ENCODE data around the gene POSTN. TPM values are rescaled to one million over a fixed set of nuclear protein-coding genes. Genes with fewer than 3 reads are reported as not detected.

Gene POSTN
- total RNA-seq, 1 donor from 2014 or later: 60.9 TPM

DNA sequence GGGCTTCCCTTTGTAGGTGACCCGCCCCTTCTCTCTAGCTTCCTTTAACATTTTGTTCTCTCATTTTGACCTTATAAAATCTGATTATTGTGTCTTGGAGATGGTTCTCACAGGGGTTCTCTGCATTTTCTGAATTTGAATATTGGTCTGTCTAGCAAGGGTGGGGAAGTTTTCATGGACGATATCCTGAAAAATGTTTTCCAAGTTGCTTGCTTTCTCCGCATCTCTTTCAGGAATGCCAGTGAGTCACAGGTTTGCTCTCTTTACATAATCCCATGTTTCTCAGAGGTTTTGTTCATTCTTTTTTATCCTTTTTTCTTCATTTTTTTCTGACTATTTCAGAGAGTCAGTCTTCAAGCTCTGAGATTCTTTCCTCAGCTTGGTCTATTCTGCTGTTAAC lies 53.6 kb downstream of the POSTN start:
- H3K4me1 ChIP-seq: no peaks in the 10 kb centered on the region
- no peaks in the 10 kb centered on the region for H3K27me3 ChIP-seq
- no peak for DNase-seq (ENCODE audit: extremely low spot score in 2 of 2)
- intact Hi-C loops (cut with DNase I): no loop called here
- no peak overlapping the region for H3K4me3 ChIP-seq
- H3K9me3 ChIP-seq: no peaks in the 10 kb centered on the region
- no peak for TF ChIP-seq POLR2AphosphoS5 (IDR thresholded peaks at IDR 0.05; ENCODE audit: insufficient read depth in 1 of 2, low read depth in 1 of 2)
- TF ChIP-seq POLR2A (IDR thresholded peaks at IDR 0.05): no peak
- TF ChIP-seq, protein P1, sequence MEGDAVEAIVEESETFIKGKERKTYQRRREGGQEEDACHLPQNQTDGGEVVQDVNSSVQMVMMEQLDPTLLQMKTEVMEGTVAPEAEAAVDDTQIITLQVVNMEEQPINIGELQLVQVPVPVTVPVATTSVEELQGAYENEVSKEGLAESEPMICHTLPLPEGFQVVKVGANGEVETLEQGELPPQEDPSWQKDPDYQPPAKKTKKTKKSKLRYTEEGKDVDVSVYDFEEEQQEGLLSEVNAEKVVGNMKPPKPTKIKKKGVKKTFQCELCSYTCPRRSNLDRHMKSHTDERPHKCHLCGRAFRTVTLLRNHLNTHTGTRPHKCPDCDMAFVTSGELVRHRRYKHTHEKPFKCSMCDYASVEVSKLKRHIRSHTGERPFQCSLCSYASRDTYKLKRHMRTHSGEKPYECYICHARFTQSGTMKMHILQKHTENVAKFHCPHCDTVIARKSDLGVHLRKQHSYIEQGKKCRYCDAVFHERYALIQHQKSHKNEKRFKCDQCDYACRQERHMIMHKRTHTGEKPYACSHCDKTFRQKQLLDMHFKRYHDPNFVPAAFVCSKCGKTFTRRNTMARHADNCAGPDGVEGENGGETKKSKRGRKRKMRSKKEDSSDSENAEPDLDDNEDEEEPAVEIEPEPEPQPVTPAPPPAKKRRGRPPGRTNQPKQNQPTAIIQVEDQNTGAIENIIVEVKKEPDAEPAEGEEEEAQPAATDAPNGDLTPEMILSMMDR (IDR thresholded peaks at IDR 0.05): no peak
- no peak overlapping the region for H3K27ac ChIP-seq
- no peaks in the 10 kb centered on the region for H3K36me3 ChIP-seq

DNA sequence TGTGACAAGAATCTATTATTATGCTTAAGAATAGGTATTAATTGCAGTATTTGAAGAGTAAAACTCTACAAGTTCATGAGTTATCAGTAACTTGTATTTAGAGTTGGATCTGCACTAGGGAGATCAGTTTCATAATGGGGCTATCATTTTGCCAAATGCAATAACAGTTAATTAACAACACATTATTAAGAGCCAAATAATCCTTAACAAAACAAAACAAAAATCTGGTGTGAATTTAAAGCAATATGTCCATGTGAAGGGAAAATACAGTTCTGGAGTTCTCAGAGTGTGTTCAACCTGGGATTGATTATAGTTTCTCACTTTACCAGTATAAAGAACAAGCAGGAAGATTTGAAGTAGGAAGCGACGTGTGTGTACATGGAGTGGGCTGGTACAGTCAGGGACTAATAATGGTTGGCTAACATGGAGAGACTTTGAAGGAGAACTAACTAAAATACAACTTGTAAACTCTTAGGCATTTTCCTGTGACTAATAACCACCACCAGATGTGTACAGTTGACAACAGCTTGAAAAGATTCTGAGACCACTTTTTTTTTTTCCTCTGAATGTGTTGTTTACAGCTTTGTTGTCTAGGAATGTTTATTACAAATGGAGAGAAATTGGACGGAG lies 58.5 kb downstream of the POSTN start:
- intact Hi-C loops (cut with DNase I): no loop called here
- H3K9me3 ChIP-seq: no peaks in the 10 kb centered on the region
- DNase-seq (ENCODE audit: extremely low spot score in 2 of 2): no peak
- no peaks in the 10 kb centered on the region for H3K36me3 ChIP-seq
- H3K27me3 ChIP-seq: no peaks in the 10 kb centered on the region
- H3K27ac ChIP-seq: no peak overlapping the region
- TF ChIP-seq, protein P1 (IDR thresholded peaks at IDR 0.05): no peak
- TF ChIP-seq POLR2AphosphoS5 (IDR thresholded peaks at IDR 0.05; ENCODE audit: insufficient read depth in 1 of 2, low read depth in 1 of 2) (no peak), POLR2A (IDR thresholded peaks at IDR 0.05) (no peak)
- H3K4me1 ChIP-seq: no peaks in the 10 kb centered on the region
- no peak overlapping the region for H3K4me3 ChIP-seq

DNA sequence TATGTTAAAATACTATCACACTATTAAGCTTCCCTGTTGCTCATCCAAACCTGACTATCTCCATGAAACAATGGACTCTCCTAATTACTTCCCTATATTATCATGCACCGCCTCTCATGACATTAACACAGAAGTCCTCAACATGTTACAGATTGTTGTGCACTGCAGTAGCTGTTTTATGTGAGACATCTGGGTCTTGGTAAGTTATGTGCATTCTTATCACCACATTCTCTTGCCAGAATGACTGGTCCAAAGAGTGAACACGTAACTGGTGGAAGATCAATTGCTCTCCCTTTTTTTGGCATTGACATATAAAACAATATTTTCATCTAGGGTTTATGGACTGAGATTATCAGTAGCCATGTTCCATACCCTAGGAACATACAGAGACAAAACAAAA lies 59.4 kb downstream of the POSTN start:
- DNase-seq (ENCODE audit: extremely low spot score in 2 of 2): no peak
- Histone ChIP-seq H3K4me3 (no peak overlapping the region), H3K27me3 (no peaks in the 10 kb centered on the region), H3K36me3 (no peaks in the 10 kb centered on the region), H3K4me1 (no peaks in the 10 kb centered on the region), H3K9me3 (no peaks in the 10 kb centered on the region), H3K27ac (no peak overlapping the region)
- intact Hi-C loops (cut with DNase I): no loop called here
- TF ChIP-seq POLR2AphosphoS5 (IDR thresholded peaks at IDR 0.05; ENCODE audit: insufficient read depth in 1 of 2, low read depth in 1 of 2) (no peak), POLR2A (IDR thresholded peaks at IDR 0.05) (no peak)
- TF ChIP-seq, protein P1 (IDR thresholded peaks at IDR 0.05): no peak

DNA sequence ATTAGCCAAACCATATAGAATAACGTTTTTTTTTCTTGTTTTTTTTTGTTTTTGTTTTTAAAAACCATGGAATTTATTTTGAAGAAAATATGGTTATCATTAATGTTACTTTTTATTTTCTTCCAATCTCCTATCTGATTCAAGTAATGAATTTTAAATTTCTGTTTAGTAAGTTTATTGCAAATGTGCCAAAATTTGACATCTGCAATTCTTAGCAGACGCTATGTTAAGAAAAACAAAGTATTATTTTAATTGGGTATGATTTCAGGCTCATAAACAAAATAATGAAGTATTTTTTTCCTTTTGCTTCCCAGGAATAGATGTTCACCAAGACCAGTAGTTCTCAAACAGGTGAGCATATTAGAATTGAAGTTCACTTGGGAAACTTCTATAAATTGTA lies 63.1 kb downstream of the POSTN start:
- no peaks in the 10 kb centered on the region for H3K36me3 ChIP-seq
- no peaks in the 10 kb centered on the region for H3K4me1 ChIP-seq
- no peak for DNase-seq (ENCODE audit: extremely low spot score in 2 of 2)
- no peak overlapping the region for H3K27ac ChIP-seq
- H3K9me3 ChIP-seq: no peaks in the 10 kb centered on the region
- H3K27me3 ChIP-seq: no peaks in the 10 kb centered on the region
- intact Hi-C loops (cut with DNase I): no loop called here
- TF ChIP-seq, protein P1 (IDR thresholded peaks at IDR 0.05): no peak
- no peak for TF ChIP-seq POLR2AphosphoS5 (IDR thresholded peaks at IDR 0.05; ENCODE audit: insufficient read depth in 1 of 2, low read depth in 1 of 2)
- no peak for TF ChIP-seq POLR2A (IDR thresholded peaks at IDR 0.05)
- H3K4me3 ChIP-seq: no peak overlapping the region

DNA sequence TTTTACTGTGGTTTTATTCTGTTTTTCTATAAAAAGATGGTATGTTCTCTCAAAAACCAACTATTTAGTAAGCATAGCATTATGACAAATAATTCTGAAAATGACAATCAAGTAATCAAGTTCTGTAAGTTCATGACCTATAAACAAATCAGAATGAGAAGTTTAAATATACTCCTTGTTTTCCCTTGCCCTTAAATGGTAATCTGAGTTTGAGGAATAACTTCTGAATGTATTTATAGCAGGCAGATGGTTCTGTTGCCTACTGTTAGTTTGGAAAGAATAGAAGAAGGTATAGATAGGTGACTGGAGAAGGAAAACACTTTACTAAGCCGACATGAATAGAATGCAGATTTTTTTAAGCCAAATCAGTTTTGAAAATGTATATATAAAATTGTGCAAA lies 63.9 kb downstream of the POSTN start:
- intact Hi-C loops (cut with DNase I): no loop called here

More for the DNA sequence above, 63.9 kb downstream of the POSTN start:
- no peak overlapping the region for H3K4me3 ChIP-seq
- H3K27ac ChIP-seq: no peak overlapping the region
- no peaks in the 10 kb centered on the region for H3K36me3 ChIP-seq
- no peaks in the 10 kb centered on the region for H3K9me3 ChIP-seq
- no peak for TF ChIP-seq POLR2AphosphoS5 (IDR thresholded peaks at IDR 0.05; ENCODE audit: insufficient read depth in 1 of 2, low read depth in 1 of 2)
- TF ChIP-seq POLR2A (IDR thresholded peaks at IDR 0.05): no peak
- TF ChIP-seq, protein P1 (IDR thresholded peaks at IDR 0.05): no peak
- no peak for DNase-seq (ENCODE audit: extremely low spot score in 2 of 2)
- no peaks in the 10 kb centered on the region for H3K4me1 ChIP-seq
- H3K27me3 ChIP-seq: no peaks in the 10 kb centered on the region

Data from vagina (tissue), 2 donors.